NCI-H1105 treated with DMSO at 0.1 percent for 48 hours (cell line): ENCODE measurements around the gene PARD3.
A peak's percentile ranks its signal among the peaks of the same experiment; 100 is the strongest.

Source experiments
- DNase-seq: peaks from one replicate; lab custom pipeline; 2025; lab: John Stamatoyannopoulos, UW

PARD3 gene

DNA sequence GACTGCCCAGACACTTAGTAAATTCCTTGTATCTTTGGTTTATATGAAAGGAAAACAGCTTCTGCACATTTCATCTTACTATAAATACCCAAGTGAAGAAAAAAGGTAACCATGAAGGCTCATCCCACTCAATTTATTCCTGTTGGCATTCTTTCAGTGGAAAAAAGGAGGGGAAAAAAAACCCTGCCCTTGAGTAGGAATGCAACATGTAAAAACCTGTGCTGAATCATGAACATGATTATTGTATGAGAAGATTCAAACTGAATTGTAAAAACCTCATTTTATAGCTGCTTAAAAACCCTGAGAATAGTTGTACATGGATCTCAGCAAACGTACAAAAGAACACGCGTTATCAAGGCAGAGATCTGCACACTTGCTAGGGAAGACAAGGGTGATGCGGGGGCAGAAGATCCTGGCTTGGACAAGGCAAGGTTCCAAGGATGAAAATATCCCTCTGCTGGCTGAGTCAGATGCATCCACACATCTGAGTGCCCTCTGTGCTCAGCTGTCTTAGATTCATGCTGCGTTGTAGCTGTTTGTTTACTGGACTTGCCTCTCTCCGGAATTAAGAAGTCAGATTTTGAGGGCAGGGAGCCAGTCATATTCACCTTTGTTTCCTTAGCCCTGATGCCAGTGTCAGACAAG lies 658.2 kb downstream of the PARD3 start:
- no peak for DNase-seq

DNA sequence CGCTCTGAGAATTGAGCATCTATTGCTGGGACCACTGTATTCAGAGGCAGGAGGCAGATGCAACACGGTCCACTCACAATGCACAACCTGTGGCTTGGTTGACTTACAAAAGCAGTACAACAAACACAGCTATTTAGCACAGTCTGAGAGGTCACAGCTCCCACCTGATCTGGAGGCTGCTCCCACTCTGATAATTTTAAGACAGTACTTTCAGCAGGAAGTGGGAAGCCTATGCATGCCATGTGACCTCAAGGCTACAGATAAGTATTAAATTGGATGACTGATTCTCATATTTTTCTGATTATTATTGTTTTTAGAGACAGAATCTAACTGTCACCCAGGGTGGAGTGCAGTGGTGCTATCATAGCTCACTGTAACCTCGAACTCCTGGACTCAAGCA lies 659.3 kb downstream of the PARD3 start:
- DNase-seq = no peak

- DNase-seq = peak; percentile 16
These were observed 660.7 kb downstream of the PARD3 start for GRCh38 chr10:34154383-34154900.

- DNase-seq = no peak
These were observed 661.3 kb downstream of the PARD3 start for GRCh38 chr10:34153663-34154382.

DNA sequence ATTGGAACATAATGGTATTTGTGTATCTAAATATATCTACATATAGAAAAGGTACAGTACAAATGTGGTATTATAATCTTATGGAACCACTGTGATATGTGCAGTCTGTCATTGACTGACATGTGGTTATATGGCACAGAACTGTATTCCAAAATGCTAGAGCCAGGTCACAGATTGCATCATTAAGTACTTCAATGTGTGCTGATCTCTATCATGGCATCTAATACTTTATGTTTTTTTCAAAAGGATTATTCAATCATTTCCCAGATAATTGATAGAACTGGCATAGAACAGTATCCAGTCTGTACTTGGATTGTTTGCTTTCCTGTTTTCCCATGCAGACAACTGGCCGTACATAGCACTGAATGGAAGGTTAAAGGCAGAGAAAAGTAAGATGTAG lies 662.7 kb downstream of the PARD3 start:
- no peak for DNase-seq

DNA sequence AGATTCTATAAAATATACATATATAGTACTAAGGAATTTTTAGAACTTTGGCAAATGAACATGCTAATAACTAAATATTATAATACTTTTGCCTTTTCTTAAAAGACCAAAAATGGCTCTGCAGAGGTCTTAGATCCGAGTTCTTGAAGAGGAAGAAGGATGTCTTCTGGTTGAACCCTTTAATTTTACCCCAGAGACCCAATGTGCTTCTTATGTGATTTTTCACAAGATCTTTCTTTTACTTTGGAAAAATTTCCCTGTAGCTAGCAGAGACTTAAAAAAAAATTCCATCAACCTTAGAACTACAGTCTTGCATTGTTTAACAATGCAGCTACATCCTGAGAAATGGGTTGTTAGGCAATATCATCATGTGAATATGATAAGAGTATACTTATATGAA lies 663.2 kb downstream of the PARD3 start:
- DNase-seq = no peak

DNA sequence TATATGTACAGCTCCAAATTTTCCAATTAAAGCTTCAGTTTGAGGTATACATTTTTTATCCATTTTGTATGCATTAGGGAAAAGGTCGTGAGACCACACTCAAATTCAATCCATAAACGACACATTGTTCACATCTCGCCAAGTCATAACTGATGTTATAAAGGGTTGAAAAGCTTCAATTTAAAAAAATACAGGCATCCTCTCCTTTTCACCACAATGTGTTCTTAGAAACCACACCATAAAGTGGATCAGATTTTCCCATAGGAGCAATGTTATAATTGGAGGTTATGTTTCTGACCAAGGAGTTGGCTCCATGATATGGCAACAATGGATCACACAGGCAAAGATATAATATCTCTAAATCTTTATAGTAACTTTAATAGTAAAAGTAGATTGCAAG lies 663.6 kb downstream of the PARD3 start:
- DNase-seq = no peak

- DNase-seq = no peak
These were observed 665.0 kb downstream of the PARD3 start for GRCh38 chr10:34150103-34150502.

DNA sequence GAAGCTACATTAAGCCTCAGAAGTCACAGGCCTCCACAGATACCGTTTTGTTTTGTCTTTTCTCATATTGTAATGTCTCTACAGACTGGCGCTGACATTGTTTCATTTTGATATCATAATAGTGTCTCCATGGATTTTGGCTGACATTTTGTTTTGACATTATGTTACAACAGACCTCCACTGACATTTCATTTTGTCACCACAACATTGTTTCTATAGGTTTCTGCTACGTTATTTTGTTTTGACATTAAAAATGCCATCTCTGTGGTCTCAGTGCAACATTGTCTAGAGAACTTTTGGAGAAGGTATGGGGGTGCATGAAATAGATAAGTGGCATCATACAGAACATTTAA lies 666.8 kb downstream of the PARD3 start:
- DNase-seq = no peak

DNA sequence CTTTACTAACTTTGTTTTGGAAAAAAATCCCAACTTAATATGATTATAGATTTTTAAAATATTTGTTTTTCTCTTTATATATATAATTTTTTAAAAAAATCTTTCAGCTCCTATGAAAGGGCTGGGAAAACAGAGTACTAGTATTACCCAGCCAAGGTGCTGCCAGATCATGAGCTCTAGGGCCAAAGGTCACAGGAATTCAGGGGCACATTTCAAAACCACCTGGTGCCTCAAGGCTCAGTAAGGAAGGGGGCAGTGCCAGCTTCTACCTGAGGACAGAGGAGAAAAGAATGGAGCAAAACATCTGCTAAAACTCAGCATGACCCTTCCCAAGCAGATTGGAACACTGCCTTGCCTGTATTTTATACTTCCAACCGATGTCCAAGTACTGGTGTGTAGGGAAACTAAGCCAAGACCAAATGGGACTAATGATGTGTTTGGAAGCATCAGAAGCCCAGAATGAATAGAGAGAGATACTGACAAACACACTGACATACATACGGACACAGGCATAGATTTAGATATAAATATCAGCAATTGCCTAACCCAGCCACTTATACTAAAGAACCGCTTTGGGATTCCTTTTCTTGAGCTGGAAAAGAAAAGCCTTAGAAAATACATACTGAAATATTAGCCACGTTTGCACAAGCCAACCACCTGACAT lies 667.3 kb downstream of the PARD3 start:
- DNase-seq = no peak

- DNase-seq = no peak
These were observed 669.4 kb downstream of the PARD3 start for GRCh38 chr10:34145715-34146114.

DNA sequence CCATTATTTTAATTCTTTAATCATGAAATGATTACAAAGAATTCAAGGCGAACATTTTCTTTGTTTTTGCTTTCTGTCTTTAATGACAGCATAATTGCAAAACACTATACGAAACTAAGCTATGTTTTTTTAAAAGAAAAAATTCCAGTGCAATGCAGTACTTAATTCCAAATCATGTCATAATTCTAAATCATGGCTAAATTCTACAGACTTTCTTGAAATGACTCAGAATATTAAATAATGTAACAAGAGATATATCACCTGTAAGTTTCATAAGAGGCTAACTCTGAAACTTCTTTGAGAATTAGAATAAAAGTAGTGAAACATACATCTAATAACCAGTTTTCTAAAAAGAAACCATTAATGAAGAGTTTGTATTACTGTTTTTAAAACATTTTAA lies 671.6 kb downstream of the PARD3 start:
- no peak for DNase-seq

DNA sequence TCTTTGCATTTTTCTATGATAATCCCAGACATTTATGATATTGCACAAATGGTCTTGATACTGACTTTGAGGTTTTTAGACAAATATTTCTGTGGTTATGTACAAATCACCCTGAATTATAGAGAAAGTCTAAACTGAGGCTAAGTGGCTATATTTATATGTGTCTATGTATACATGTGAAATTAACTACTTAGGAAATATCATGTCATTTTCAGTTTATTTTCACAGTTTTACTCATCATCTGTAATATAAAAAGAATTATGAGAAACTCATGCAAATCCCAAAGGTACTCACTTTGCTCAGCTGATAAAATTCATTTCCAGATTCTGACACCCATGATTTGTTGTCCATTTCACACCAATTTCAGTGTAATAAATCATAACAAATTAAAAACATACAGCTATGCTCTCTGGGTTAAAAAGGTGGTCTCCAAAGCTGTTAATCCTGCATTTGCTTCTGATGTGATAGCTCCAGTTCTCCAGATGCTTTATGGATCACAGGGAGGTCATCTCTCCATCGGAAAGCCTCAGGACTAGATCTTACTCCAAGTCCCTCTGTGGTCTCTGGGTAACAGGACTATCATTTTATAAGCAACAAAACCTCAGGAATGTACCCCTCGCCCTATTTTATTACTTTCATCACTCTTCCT lies 673.9 kb downstream of the PARD3 start:
- DNase-seq = no peak

DNA sequence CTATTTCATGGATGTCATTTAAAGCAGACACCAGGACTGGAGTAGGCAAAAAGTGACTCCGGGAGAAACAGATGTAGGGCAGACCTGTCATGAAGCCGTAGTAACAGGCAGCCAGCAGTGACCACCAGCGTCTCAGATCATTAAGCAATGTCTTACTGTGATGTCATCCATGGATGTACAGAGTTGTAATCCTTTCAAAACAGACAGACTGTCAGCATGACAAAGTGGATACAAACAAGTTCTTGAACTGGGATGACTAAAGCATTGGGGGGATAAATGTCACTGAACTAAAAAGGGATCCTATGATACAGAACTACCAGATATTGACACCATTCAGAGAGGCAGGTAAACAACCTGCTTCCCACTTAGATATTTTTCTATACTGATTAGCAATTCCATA lies 675.5 kb downstream of the PARD3 start:
- no peak for DNase-seq

DNA sequence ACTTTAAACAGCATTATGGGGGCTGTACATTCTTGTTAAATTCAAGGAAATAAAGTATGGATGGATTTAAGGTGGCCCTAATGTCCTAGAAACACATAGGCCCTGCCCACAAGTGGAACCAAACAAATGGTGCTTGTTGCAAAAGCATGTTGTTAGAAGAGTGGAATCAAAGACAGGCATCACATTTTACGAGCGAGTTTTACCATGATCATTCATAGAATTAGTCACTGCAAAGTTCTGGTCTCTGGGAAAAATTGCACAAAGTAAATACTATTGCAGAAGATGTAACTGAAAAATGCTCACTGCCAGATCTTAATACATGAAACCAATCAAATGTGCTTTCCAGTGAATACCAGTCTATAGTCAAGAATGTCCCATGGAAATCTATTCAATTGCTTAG lies 677.1 kb downstream of the PARD3 start:
- DNase-seq = no peak

GRCh38 chr10:34137201-34137600 lies 677.9 kb downstream of the PARD3 start:
- DNase-seq = no peak

- DNase-seq = no peak
These were observed 679.6 kb downstream of the PARD3 start for GRCh38 chr10:34135515-34135914.

DNA sequence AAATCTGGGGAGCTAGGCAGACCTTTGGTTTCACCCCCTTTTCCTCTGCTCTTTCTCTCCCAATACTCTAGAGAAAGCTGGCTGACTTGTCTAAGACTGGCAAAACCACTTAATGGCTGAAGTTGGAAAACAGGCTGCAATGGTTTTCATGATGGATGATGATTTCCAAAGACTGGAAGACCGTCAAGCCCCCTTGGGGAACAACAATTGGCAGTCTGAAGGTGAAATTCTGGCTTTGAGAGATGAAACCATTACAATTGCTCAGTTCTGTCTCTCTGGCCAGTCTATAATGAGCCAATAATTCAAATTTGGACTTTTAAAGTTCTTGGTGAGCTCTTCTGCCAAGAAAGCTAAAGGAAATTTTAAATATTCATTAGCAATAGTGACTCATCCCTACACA lies 680.5 kb downstream of the PARD3 start:
- DNase-seq = no peak

DNA sequence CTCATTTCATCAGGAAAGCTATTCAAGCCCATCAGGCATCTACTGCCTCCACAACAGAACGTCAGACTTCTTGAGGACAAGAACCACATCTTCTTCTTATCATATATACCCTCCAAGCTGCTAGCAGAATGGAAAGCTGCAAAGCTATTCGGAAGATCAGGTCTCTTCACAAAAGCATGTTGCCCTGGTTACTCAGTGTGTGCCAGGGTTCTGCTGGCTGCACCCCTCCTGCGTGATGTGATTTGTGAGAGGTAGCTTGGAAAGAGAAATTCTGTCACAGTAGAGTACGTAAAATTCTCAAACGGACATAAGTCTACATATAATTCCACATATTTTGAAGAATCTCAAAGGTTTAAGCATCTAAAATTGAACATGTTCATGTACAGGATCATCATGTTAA lies 681.7 kb downstream of the PARD3 start:
- no peak for DNase-seq

GRCh38 chr10:34131152-34131551 lies 683.9 kb downstream of the PARD3 start:
- no peak for DNase-seq

DNA sequence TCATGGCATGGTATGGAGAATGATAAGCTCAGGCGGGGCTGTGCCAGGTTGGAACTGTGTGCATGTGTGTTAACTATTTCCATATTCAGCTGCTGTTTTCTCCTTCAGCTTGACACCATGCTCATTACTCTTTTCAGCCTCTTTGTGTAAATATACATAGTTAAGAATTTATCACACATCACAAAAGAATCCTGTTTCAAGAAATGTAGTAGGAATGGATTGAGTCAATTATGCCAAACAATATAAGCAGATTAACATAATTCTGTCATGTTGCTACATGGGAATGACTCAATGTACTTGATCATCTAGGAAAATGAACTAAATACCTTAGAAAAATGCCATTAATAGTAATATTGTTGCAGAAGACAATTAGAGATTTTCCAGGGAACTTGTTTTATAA lies 687.4 kb downstream of the PARD3 start:
- DNase-seq = no peak

- DNase-seq = no peak
These were observed 688.5 kb downstream of the PARD3 start for GRCh38 chr10:34126371-34127151.
